Measurements from ENCODE around the gene THAP4. TPM values are rescaled to one million over a fixed set of nuclear protein-coding genes. Genes with fewer than 3 reads are reported as not detected.

The THAP4 gene
- total RNA-seq, 1 donor from 2014 or later, result 61.0 TPM

- no peaks in the 10 kb centered on the region for H3K9me3 Mint-ChIP-seq (ENCODE audit: low read depth)
- no peak for DNase-seq (ENCODE audit: low spot score, unreplicated experiment)
- TF ChIP-seq CTCF (IDR thresholded peaks at IDR 0.05; ENCODE audit: unreplicated experiment), result no peak
- H3K4me1 Mint-ChIP-seq (ENCODE audit: low read depth), result peaks cover 1% of the 10 kb centered on the region
- H3K36me3 Mint-ChIP-seq (ENCODE audit: insufficient read depth), result no peaks in the 10 kb centered on the region
- no peak overlapping the region for H3K27ac Mint-ChIP-seq
- H3K4me3 Mint-ChIP-seq (ENCODE audit: low read depth), result no peak overlapping the region
- peaks cover under 1% of the 10 kb centered on the region for H3K27me3 Mint-ChIP-seq
Measured at GRCh38 chr2:241563571-241563980, 73.4 kb downstream of the THAP4 start.

GRCh38 chr2:241563031-241563507 is 73.9 kb downstream of the THAP4 start:
- H3K4me3 Mint-ChIP-seq (ENCODE audit: low read depth), result no peak overlapping the region
- no peak for DNase-seq (ENCODE audit: low spot score, unreplicated experiment)
- TF ChIP-seq CTCF (IDR thresholded peaks at IDR 0.05; ENCODE audit: unreplicated experiment), result no peak
- H3K36me3 Mint-ChIP-seq (ENCODE audit: insufficient read depth), result peaks cover under 1% of the 10 kb centered on the region
- peaks cover 1% of the 10 kb centered on the region for H3K9me3 Mint-ChIP-seq (ENCODE audit: low read depth)
- peaks cover 4% of the 10 kb centered on the region for H3K27me3 Mint-ChIP-seq
- H3K27ac Mint-ChIP-seq, result no peak overlapping the region
- peaks cover 4% of the 10 kb centered on the region for H3K4me1 Mint-ChIP-seq (ENCODE audit: low read depth)

- no peak overlapping the region for H3K27ac Mint-ChIP-seq
- H3K36me3 Mint-ChIP-seq (ENCODE audit: insufficient read depth), result peaks cover 3% of the 10 kb centered on the region
- H3K9me3 Mint-ChIP-seq (ENCODE audit: low read depth), result peaks cover 8% of the 10 kb centered on the region
- TF ChIP-seq CTCF (IDR thresholded peaks at IDR 0.05; ENCODE audit: unreplicated experiment), result no peak
- peaks cover 4% of the 10 kb centered on the region for H3K4me1 Mint-ChIP-seq (ENCODE audit: low read depth)
- DNase-seq (ENCODE audit: low spot score, unreplicated experiment), result no peak
- peaks cover 11% of the 10 kb centered on the region for H3K27me3 Mint-ChIP-seq
- H3K4me3 Mint-ChIP-seq (ENCODE audit: low read depth), result no peak overlapping the region
Measured at GRCh38 chr2:241562269-241562891, 74.6 kb downstream of the THAP4 start.

- DNase-seq (ENCODE audit: low spot score, unreplicated experiment), result no peak
- Mint-ChIP-seq H3K4me1 (ENCODE audit: low read depth) (peaks cover 4% of the 10 kb centered on the region), H3K27ac (no peak overlapping the region), H3K4me3 (ENCODE audit: low read depth) (no peak overlapping the region), H3K9me3 (ENCODE audit: low read depth) (peaks cover 10% of the 10 kb centered on the region), H3K27me3 (peaks cover 15% of the 10 kb centered on the region), H3K36me3 (ENCODE audit: insufficient read depth) (peaks cover 3% of the 10 kb centered on the region)
- TF ChIP-seq CTCF (IDR thresholded peaks at IDR 0.05; ENCODE audit: unreplicated experiment), result no peak
Measured at GRCh38 chr2:241561832-241562231, 75.1 kb downstream of the THAP4 start.

- DNase-seq (ENCODE audit: low spot score, unreplicated experiment), result no peak
- Mint-ChIP-seq H3K36me3 (ENCODE audit: insufficient read depth) (peaks cover 4% of the 10 kb centered on the region), H3K4me1 (ENCODE audit: low read depth) (peaks cover 4% of the 10 kb centered on the region), H3K9me3 (ENCODE audit: low read depth) (peaks cover 13% of the 10 kb centered on the region), H3K27ac (no peak overlapping the region), H3K4me3 (ENCODE audit: low read depth) (no peak overlapping the region), H3K27me3 (peaks cover 18% of the 10 kb centered on the region)
- no peak for TF ChIP-seq CTCF (IDR thresholded peaks at IDR 0.05; ENCODE audit: unreplicated experiment)
Measured at GRCh38 chr2:241560883-241561474, 76.0 kb downstream of the THAP4 start.
